Karpas-422 (cell line): ENCODE data around the gene FCER1G. TPM values are rescaled to one million over a fixed set of nuclear protein-coding genes. Genes with fewer than 3 reads are reported as not detected.

Experiments used
- DNase-seq: peaks from one replicate; pipeline ENCODE4 v3.0.0-alpha.2; 2015
- H2AFZ ChIP-seq: fragments of 200-600 bp; sonication (generic); 2 replicates; pipeline ENCODE4 v1.6.1; 2014; ENCODE audit warnings: antibody characterized with exemption, low read length, mixed read lengths
- H3K27ac ChIP-seq: fragments of 200-600 bp; sonication (generic); 2 replicates; pipeline ENCODE4 v1.5.1; 2014; ENCODE audit warnings: mild to moderate bottlenecking, low read length, moderate library complexity
- H3K27me3 ChIP-seq: fragments of 200-600 bp; sonication (generic); 2 replicates; pipeline ENCODE4 v1.6.1; 2014; ENCODE audit warnings: low read length, mixed read lengths
- H3K36me3 ChIP-seq: fragments of 200-600 bp; sonication (generic); 2 replicates; pipeline ENCODE4 v1.6.1; 2014; ENCODE audit warnings: low read length, mixed read lengths; ENCODE audit not compliant: insufficient read depth
- H3K4me1 ChIP-seq: fragments of 200-600 bp; sonication (generic); 2 replicates; pipeline ENCODE4 v1.6.1; 2014; ENCODE audit warnings: mild to moderate bottlenecking, low read length, mixed read lengths
- H3K4me2 ChIP-seq: fragments of 200-600 bp; sonication (generic); 2 replicates; pipeline ENCODE4 v1.6.1; 2014; ENCODE audit warnings: low read length, low read depth, mild to moderate bottlenecking; ENCODE audit not compliant: poor library complexity, severe bottlenecking
- H3K4me3 ChIP-seq: fragments of 200-600 bp; sonication (generic); 2 replicates; pipeline ENCODE4 v1.5.1; 2014; ENCODE audit warnings: mild to moderate bottlenecking, antibody characterized with exemption, low read length, mixed read lengths
- H3K79me2 ChIP-seq: fragments of 200-600 bp; sonication (generic); 2 replicates; pipeline ENCODE4 v1.6.1; 2014; ENCODE audit warnings: mild to moderate bottlenecking, low read length, mixed read lengths
- H3K9ac ChIP-seq: fragments of 200-600 bp; sonication (generic); 2 replicates; pipeline ENCODE4 v1.6.0; 2014; ENCODE audit warnings: low read length
- H3K9me2 ChIP-seq: fragments of 200-600 bp; sonication (generic), shearing (Covaris generic); replicated peaks from 2 replicates; pipeline ENCODE4 v1.6.0; 2014; ENCODE audit warnings: mild to moderate bottlenecking, low read length, moderate library complexity; ENCODE audit not compliant: insufficient read depth
- H3K9me3 ChIP-seq: fragments of 300-700, 200-600 bp; sonication (generic); 2 replicates; pipeline ENCODE4 v1.6.1; 2014; ENCODE audit warnings: low read length, mixed read lengths
- H4K20me1 ChIP-seq: fragments of 200-600 bp; sonication (generic); 2 replicates; pipeline ENCODE4 v1.6.1; 2014; ENCODE audit warnings: mild to moderate bottlenecking, antibody characterized with exemption, low read length, low read depth; ENCODE audit not compliant: insufficient read depth
- total RNA-seq: library from RNA; depleted of rRNA; stranded (reverse); fragments of >200 nt; shearing (Covaris generic); gene quantifications from 2 replicates; pipeline ENCODE4 v1.2.3, GENCODE V29; 2014; ENCODE audit warnings: low replicate concordance

The FCER1G gene
- total RNA-seq, 1 experiment from 2014 or later: not detected

GRCh38 chr1:161226320-161226711 lies 11.2 kb downstream of the FCER1G start:
- H3K4me2 ChIP-seq: peak overlapping the region; percentile 87
- H3K36me3 ChIP-seq: peaks cover 12% of the 10 kb centered on the region; the same call in 1 of the 2 replicates
- no peaks in the 10 kb centered on the region for H3K9me2 ChIP-seq
- peaks cover 20% of the 10 kb centered on the region for H3K4me1 ChIP-seq
- H4K20me1 ChIP-seq: no peaks in the 10 kb centered on the region
- no peaks in the 10 kb centered on the region for H3K9me3 ChIP-seq
- peak; percentile 70 for DNase-seq
- H2AFZ ChIP-seq: no peak overlapping the region
- H3K27ac ChIP-seq: peak overlapping the region; percentile 43
- H3K27me3 ChIP-seq: no peaks in the 10 kb centered on the region
- peak overlapping the region; percentile 73 for H3K9ac ChIP-seq
- 0 out of 2 replicates have a peak, but pooled peaks cover 4% of the 10 kb centered on the region for H3K79me2 ChIP-seq
- H3K4me3 ChIP-seq: peak overlapping the region; percentile 79

- H3K4me3 ChIP-seq: peak overlapping the region; percentile 79
Measured at GRCh38 chr1:161226759-161227158, 11.7 kb downstream of the FCER1G start.

GRCh38 chr1:161227196-161227871 lies 12.2 kb downstream of the FCER1G start:
- Histone ChIP-seq H3K9me3 (no peaks in the 10 kb centered on the region), H3K36me3 (peaks cover 12% of the 10 kb centered on the region; the same call in 1 of the 2 replicates), H3K4me1 (peaks cover 20% of the 10 kb centered on the region), H3K4me2 (peak overlapping the region; percentile 87), H3K9me2 (no peaks in the 10 kb centered on the region), H3K4me3 (peak overlapping the region; percentile 79), H3K27ac (peak overlapping the region; percentile 43), H3K9ac (peak overlapping the region; percentile 73), H3K27me3 (no peaks in the 10 kb centered on the region), H3K79me2 (0 out of 2 replicates have a peak, but pooled peaks cover 4% of the 10 kb centered on the region), H2AFZ (peak overlapping the region; percentile 53; the same call in 1 of the 2 replicates), H4K20me1 (no peaks in the 10 kb centered on the region)
- peak; percentile 95 for DNase-seq

More at GRCh38 chr1:161226759-161227158, 11.7 kb downstream of the FCER1G start:
- no peaks in the 10 kb centered on the region for H3K9me2 ChIP-seq
- H3K27me3 ChIP-seq: no peaks in the 10 kb centered on the region
- peak overlapping the region; percentile 43 for H3K27ac ChIP-seq
- H4K20me1 ChIP-seq: no peaks in the 10 kb centered on the region
- 0 out of 2 replicates have a peak, but pooled peaks cover 4% of the 10 kb centered on the region for H3K79me2 ChIP-seq
- peak overlapping the region; percentile 38; the same call in 1 of the 2 replicates for H2AFZ ChIP-seq
- H3K4me1 ChIP-seq: peaks cover 20% of the 10 kb centered on the region
- H3K36me3 ChIP-seq: peaks cover 12% of the 10 kb centered on the region; the same call in 1 of the 2 replicates
- peak; percentile 45 for DNase-seq
- no peaks in the 10 kb centered on the region for H3K9me3 ChIP-seq
- peak overlapping the region; percentile 73 for H3K9ac ChIP-seq
- H3K4me2 ChIP-seq: peak overlapping the region; percentile 87

- Histone ChIP-seq H3K9ac (no peak overlapping the region), H3K4me3 (no peak overlapping the region), H3K27me3 (no peaks in the 10 kb centered on the region), H3K36me3 (peaks cover 12% of the 10 kb centered on the region; the same call in 1 of the 2 replicates), H4K20me1 (no peaks in the 10 kb centered on the region), H3K4me1 (peaks cover 20% of the 10 kb centered on the region), H3K27ac (no peak overlapping the region), H3K9me2 (no peaks in the 10 kb centered on the region), H3K9me3 (no peaks in the 10 kb centered on the region), H3K4me2 (peak overlapping the region; percentile 87), H3K79me2 (0 out of 2 replicates have a peak, but pooled peaks cover 4% of the 10 kb centered on the region), H2AFZ (no peak overlapping the region)
- no peak for DNase-seq
Measured at GRCh38 chr1:161228032-161228431, 12.9 kb downstream of the FCER1G start.

- no peak overlapping the region for H3K9ac ChIP-seq
- no peaks in the 10 kb centered on the region for H4K20me1 ChIP-seq
Measured at GRCh38 chr1:161229896-161230295, 14.8 kb downstream of the FCER1G start.

GRCh38 chr1:161230762-161231161 lies 15.7 kb downstream of the FCER1G start:
- Histone ChIP-seq H3K4me1 (peaks cover 14% of the 10 kb centered on the region), H3K9me2 (no peaks in the 10 kb centered on the region), H4K20me1 (no peaks in the 10 kb centered on the region), H3K9me3 (no peaks in the 10 kb centered on the region), H2AFZ (no peak overlapping the region), H3K36me3 (peaks cover 12% of the 10 kb centered on the region; the same call in 1 of the 2 replicates), H3K4me2 (no peak overlapping the region), H3K27me3 (no peaks in the 10 kb centered on the region), H3K27ac (no peak overlapping the region), H3K9ac (no peak overlapping the region), H3K79me2 (0 out of 2 replicates have a peak, but pooled peaks cover 4% of the 10 kb centered on the region), H3K4me3 (no peak overlapping the region)
- no peak for DNase-seq

More at GRCh38 chr1:161229896-161230295, 14.8 kb downstream of the FCER1G start:
- Histone ChIP-seq H2AFZ (no peak overlapping the region), H3K4me3 (no peak overlapping the region), H3K27ac (no peak overlapping the region), H3K27me3 (no peaks in the 10 kb centered on the region), H3K79me2 (0 out of 2 replicates have a peak, but pooled peaks cover 4% of the 10 kb centered on the region), H3K9me3 (no peaks in the 10 kb centered on the region), H3K9me2 (no peaks in the 10 kb centered on the region), H3K36me3 (peaks cover 12% of the 10 kb centered on the region; the same call in 1 of the 2 replicates), H3K4me2 (no peak overlapping the region), H3K4me1 (peaks cover 20% of the 10 kb centered on the region)
- peak; percentile 73 for DNase-seq

- H3K27me3 ChIP-seq: no peaks in the 10 kb centered on the region
- H3K9ac ChIP-seq: no peak overlapping the region
- no peaks in the 10 kb centered on the region for H4K20me1 ChIP-seq
- H3K36me3 ChIP-seq: peaks cover 12% of the 10 kb centered on the region; the same call in 1 of the 2 replicates
- no peak overlapping the region for H3K27ac ChIP-seq
- H2AFZ ChIP-seq: no peak overlapping the region
- no peaks in the 10 kb centered on the region for H3K9me2 ChIP-seq
- H3K9me3 ChIP-seq: no peaks in the 10 kb centered on the region
- no peak overlapping the region for H3K4me3 ChIP-seq
- no peak for DNase-seq
- no peaks in the 10 kb centered on the region for H3K4me1 ChIP-seq
- H3K79me2 ChIP-seq: no peaks in the 10 kb centered on the region
- H3K4me2 ChIP-seq: no peak overlapping the region
Measured at GRCh38 chr1:161233102-161233501, 18.0 kb downstream of the FCER1G start.

GRCh38 chr1:161235957-161236775 lies 21.1 kb downstream of the FCER1G start:
- Histone ChIP-seq H3K4me1 (no peaks in the 10 kb centered on the region), H3K36me3 (no peaks in the 10 kb centered on the region), H3K79me2 (no peaks in the 10 kb centered on the region), H3K27me3 (no peaks in the 10 kb centered on the region), H4K20me1 (no peaks in the 10 kb centered on the region), H2AFZ (no peak overlapping the region), H3K9me3 (no peaks in the 10 kb centered on the region), H3K4me3 (no peak overlapping the region), H3K4me2 (no peak overlapping the region), H3K9me2 (no peaks in the 10 kb centered on the region), H3K9ac (no peak overlapping the region), H3K27ac (no peak overlapping the region)
- no peak for DNase-seq
